ENCODE data around the gene MCUB.
A peak's percentile ranks its signal among the peaks of the same experiment; 100 is the strongest.

The MCUB gene

DNA sequence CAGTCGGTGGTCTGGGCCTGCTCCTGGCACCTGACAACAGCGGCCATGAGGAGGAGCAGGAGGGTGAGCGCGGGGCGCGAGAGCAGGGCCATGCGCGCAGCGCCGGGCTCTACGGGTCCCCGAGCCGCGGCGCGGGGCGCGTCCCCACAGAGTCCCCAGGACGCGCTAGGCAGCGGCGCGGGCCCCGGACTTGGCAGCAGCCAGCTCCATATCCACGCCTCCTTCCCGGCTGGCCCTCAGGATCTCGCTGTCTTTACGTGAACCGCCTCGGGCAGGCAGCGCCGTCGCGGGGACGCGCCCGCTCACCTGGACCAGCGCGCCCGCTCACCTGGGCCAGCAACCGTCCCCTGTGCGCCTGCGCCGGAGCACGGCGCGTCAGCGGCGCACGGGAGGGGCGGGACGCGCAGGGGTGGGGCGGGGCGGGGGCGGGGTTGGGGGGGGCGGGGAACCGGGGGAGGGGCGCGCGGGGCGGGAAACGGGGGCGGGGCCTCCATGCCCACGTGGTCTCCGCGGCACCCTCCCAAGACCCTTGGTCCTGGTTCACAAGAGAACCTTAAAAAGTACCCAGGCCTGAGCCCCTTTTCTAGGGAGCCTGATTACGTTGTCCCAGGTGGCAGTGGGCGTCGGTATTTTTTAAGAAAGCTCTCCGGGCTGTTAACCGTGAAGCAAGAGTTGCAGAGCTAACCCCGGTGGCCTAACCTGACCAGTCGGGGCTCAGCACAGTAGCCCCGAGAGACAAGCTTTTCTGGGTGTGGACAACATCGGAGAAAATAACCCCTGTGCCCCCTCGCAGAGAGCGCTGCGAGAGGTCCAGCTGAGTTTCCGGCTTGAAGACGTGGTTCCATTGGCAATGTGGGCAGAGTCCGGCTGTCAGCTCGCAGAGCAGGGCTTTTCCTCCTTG is 169.9 kb downstream of the MCUB start, which contains the start of gene PLA2G12A:
Gene PLA2G12A (minus strand): TSS at position 353 of the 901 bp plus-strand sequence. CDS start 261 bp downstream, at position 92.
- DNase-seq (ENCODE audit: low read depth): peak; percentile 62

DNA sequence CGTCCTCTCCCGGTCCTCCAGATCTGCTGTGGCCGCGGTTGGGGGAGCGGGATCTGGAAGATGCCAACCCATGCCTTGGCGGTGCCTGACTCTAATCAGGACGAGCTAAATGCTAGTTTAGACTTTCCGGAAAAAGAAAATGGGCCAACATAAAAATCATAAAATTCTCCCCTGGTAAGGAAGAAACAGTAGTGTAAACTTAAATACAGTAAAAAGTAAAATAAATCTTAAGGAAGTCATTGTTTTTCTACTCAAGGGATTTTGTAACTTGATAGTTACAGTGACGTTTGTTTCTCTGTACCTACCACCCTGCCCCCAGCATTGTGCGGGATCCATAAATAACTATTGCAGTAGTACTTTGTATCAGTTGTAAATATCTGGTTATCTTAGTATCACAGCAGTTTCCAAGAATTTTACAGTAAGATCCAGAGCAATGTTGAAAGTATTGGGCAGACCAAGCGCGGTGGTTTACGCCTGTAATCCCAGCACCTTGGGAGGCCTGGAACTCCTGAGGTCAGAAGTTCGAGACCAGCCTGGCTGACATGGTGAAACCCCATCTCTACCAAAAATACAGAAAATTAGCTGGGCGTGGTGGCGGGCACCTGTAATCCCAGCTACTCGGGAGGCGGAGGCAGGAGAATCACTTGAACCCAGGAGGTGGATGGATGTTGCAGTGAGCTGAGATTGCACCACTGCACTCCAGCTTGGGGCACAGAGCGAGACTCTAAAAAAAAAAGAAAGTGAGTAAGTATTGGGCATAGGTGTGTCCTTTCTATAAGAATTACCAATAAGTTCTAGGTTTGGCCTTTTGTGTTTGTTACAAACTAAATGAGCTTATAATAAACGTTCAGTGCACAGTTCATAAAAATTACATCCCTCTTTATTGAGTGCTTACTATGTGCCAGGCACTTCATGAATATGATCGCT is 170.8 kb downstream of the MCUB start:
- no peak for DNase-seq (ENCODE audit: low read depth)

DNA sequence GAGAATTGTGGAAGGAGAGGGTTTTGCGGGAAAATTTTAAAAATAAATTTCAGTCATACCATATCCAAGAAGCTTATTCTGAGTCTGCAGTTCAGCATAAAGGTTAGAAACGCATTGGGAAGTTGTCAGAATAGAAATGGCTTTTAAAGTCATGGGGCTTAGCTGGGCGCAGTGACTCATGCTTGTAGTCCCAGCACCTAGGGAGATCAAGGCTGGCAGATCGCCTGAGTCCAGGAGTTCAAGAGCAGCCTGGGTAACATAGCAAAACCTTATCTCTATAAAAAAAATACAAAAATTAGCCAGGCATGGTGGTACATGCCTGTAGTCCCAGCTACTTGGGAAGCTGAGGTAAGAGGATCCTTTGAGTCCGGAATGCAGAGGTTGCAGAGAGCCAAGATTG is 173.7 kb downstream of the MCUB start:
- DNase-seq (ENCODE audit: low read depth): no peak

DNA sequence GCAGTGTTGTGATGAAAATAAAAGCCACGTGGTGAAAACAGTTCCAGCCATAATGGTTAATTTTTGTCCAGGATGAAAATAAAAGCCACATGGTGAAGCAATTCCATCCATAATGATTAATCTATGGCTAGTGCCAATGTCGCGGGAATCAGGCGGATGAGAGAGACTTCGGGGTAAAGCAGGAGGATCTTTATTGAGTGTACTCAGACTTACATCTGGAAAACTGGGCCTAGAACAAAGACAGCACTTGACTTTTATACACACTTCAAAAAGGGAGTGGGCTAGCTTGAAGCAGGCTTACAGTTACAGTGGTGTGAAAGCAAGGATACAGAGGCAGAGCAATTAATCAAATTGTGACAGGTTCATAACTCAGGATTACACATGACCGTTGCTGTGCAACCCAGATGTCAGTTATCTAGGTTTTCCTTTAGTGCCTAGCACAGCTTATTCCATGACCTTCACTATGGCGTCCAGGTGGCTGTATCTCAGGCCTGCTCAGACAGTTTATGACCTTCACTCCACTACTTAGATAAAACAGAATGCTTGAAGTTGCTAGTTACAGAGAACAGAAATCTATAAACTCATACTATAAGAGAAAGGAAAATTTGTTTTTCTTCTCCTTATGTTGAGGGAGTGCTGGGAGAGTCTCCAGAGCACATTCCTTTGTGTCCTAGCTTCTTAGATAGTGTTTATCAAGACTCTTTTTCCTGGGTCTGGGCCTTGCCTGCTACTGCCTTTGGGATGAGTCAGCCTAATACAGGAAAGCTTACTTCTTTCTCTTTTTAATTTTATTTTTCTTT is 175.7 kb downstream of the MCUB start:
- DNase-seq (ENCODE audit: low read depth): no peak

Data from activated T-cell treated with anti-CD3 and anti-CD28 coated beads for 24 hours (primary cell).